HepG2 (cell line): ENCODE measurements around the gene CYB5D1. TPM values are rescaled to one million over a fixed set of nuclear protein-coding genes. Genes with fewer than 3 reads are reported as not detected.

Experiments used
- AKAP8 ChIP-seq: sonication (generic); formaldehyde crosslinking; IDR thresholded peaks from 2 replicates; pipeline ENCODE4 v1.5.1; 2020; ENCODE audit warnings: mild to moderate bottlenecking, missing genetic modification reagents
- ETV5 ChIP-seq: IDR thresholded peaks from 2 replicates; pipeline ENCODE4 v1.6.1; 2018; ENCODE audit warnings: missing biosample characterization, missing genetic modification reagents, inconsistent platforms, borderline replicate concordance
- HMG20A ChIP-seq: IDR thresholded peaks from 2 replicates; pipeline ENCODE4 v1.6.1; 2016; ENCODE audit warnings: borderline replicate concordance
- JARID2 ChIP-seq: sonication (generic); formaldehyde crosslinking; IDR thresholded peaks from 2 replicates; pipeline ENCODE4 v1.8.1; 2023; ENCODE audit warnings: missing genetic modification reagents, inconsistent platforms; ENCODE audit not compliant: insufficient replicate concordance
- JUN ChIP-seq: sonication (generic); formaldehyde crosslinking; IDR thresholded peaks from 2 replicates; pipeline ENCODE4 v1.4.0; 2020; ENCODE audit warnings: mild to moderate bottlenecking, missing genetic modification reagents
- JUNB ChIP-seq: sonication (generic); formaldehyde crosslinking; IDR thresholded peaks from 2 replicates; pipeline ENCODE4 v1.8.0; 2022; ENCODE audit warnings: missing genetic modification reagents, mild to moderate bottlenecking, borderline replicate concordance
- JUND ChIP-seq: sonication (generic); formaldehyde crosslinking; IDR thresholded peaks from 2 replicates; pipeline ENCODE4 v1.8.0; 2022; ENCODE audit warnings: mild to moderate bottlenecking, missing genetic modification reagents
- MAFF ChIP-seq: IDR thresholded peaks from 2 replicates; pipeline ENCODE4 v1.6.1; 2011; ENCODE audit warnings: low read depth, low read length, improper control_type of control experiment
- MYNN ChIP-seq: sonication (generic); formaldehyde crosslinking; IDR thresholded peaks from 2 replicates; pipeline ENCODE4 v1.4.0; 2020; ENCODE audit warnings: mild to moderate bottlenecking, low read depth, missing genetic modification reagents
- NKX3-1 ChIP-seq: sonication (generic); formaldehyde crosslinking; IDR thresholded peaks from 2 replicates; pipeline ENCODE4 v1.5.0; 2020; ENCODE audit warnings: missing genetic modification reagents
- RORA ChIP-seq: sonication (generic); formaldehyde crosslinking; IDR thresholded peaks from 2 replicates; pipeline ENCODE4 v1.5.0; 2020; ENCODE audit warnings: mild to moderate bottlenecking, missing genetic modification reagents, moderate library complexity
- SOX5 ChIP-seq: IDR thresholded peaks from 2 replicates; pipeline ENCODE4 v1.6.1; 2016; ENCODE audit warnings: borderline replicate concordance
- TEAD3 ChIP-seq: optimal IDR thresholded peaks from 2 replicates; pipeline ENCODE3; 2016; ENCODE audit warnings: borderline replicate concordance
- THAP11 ChIP-seq: IDR thresholded peaks from 2 replicates; pipeline ENCODE4 v1.6.1; 2016; ENCODE audit warnings: missing biosample characterization, missing genetic modification reagents
- ZBTB39 ChIP-seq: sonication (generic); formaldehyde crosslinking; IDR thresholded peaks from 2 replicates; pipeline ENCODE4 v1.5.0; 2020; ENCODE audit warnings: missing genetic modification reagents
- ZEB1 ChIP-seq: IDR thresholded peaks from 2 replicates; pipeline ENCODE4 v1.6.1; 2012; ENCODE audit warnings: mild to moderate bottlenecking, low read depth, inconsistent platforms; ENCODE audit not compliant: insufficient replicate concordance
- ZNF34 ChIP-seq: sonication (generic); formaldehyde crosslinking; IDR thresholded peaks from 2 replicates; pipeline ENCODE4 v1.4.0; 2020; ENCODE audit warnings: mild to moderate bottlenecking, missing genetic modification reagents, borderline replicate concordance
- ZNF558 ChIP-seq: sonication (generic); formaldehyde crosslinking; IDR thresholded peaks from 2 replicates; pipeline ENCODE4 v1.9.0; 2022; ENCODE audit warnings: mild to moderate bottlenecking, missing genetic modification reagents, borderline replicate concordance
- ZNF619 ChIP-seq: sonication (generic); formaldehyde crosslinking; IDR thresholded peaks from 2 replicates; pipeline ENCODE4 v1.4.0; 2020; ENCODE audit warnings: mild to moderate bottlenecking, missing genetic modification reagents
- ZSCAN29 ChIP-seq: sonication (generic); formaldehyde crosslinking; conservative IDR thresholded peaks from 2 replicates; pipeline ENCODE4 v1.4.0; 2020; ENCODE audit warnings: mild to moderate bottlenecking, missing genetic modification reagents
- polyA plus RNA-seq, 8 experiments: library from polyadenylated mRNA; depleted of rRNA in 3 of 8; stranded (reverse) in 7 of 8; unstranded in 1 of 8; fragments of >200 nt; fragmentation: Illumina TruSeq in 4 of 8; extraction: Trizol in 4 of 8; gene quantifications; 2 replicates each; pipeline versions ENCODE4 v1.2.1 to v1.2.3, GENCODE V29; 2011 to 2016; ENCODE audit warnings: low read depth in 4 of 8, missing spikeins in 1 of 8, mixed read lengths in 1 of 8; ENCODE audit not compliant: insufficient read depth in 1 of 8
- total RNA-seq, 5 experiments: library from RNA; depleted of rRNA; stranded (reverse); fragments of >200 nt; fragmentation: Illumina TruSeq; extraction: Trizol; gene quantifications; 2 replicates each; pipeline ENCODE4 v1.2.3, GENCODE V29; 2016; ENCODE audit warnings: low read depth in 1 of 5
- TF ChIP-seq, protein P1 (sequence below): conservative IDR thresholded peaks from 2 replicates; pipeline ENCODE4 v1.6.1; 2018; ENCODE audit warnings: missing genetic modification reagents
- TF ChIP-seq, protein P2 (sequence below): sonication (generic); formaldehyde crosslinking; IDR thresholded peaks from 2 replicates; pipeline ENCODE4 v1.9.0; 2022; ENCODE audit warnings: missing genetic modification reagents, mild to moderate bottlenecking, borderline replicate concordance
- TF ChIP-seq, protein P3 (sequence below): IDR thresholded peaks from 2 replicates; pipeline ENCODE4 v1.6.1; 2016; ENCODE audit warnings: low read depth, borderline replicate concordance

Gene CYB5D1
- total and polyA plus RNA-seq, 2 of the 13 experiments (the other 11 are each of a cell fraction or from before 2014, with no cell fraction given): 8.9 to 17.0 TPM

- no peak for TF ChIP-seq ZNF558 (CRISPR knock-in tag)
- peak; percentile 88; the same call in 1 of the 2 replicates for TF ChIP-seq AKAP8 (CRISPR knock-in tag)
- TF ChIP-seq NKX3-1 (CRISPR knock-in tag): no peak
- TF ChIP-seq, protein P1, sequence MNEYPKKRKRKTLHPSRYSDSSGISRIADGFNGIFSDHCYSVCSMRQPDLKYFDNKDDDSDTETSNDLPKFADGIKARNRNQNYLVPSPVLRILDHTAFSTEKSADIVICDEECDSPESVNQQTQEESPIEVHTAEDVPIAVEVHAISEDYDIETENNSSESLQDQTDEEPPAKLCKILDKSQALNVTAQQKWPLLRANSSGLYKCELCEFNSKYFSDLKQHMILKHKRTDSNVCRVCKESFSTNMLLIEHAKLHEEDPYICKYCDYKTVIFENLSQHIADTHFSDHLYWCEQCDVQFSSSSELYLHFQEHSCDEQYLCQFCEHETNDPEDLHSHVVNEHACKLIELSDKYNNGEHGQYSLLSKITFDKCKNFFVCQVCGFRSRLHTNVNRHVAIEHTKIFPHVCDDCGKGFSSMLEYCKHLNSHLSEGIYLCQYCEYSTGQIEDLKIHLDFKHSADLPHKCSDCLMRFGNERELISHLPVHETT (CRISPR knock-in tag): 0 out of 2 replicates have a peak, but pooled peaks have one; percentile 61
- TF ChIP-seq MAFF: no peak
- TF ChIP-seq JUN (CRISPR knock-in tag): no peak
- TF ChIP-seq JUNB (CRISPR knock-in tag): no peak
- TF ChIP-seq, protein P2, sequence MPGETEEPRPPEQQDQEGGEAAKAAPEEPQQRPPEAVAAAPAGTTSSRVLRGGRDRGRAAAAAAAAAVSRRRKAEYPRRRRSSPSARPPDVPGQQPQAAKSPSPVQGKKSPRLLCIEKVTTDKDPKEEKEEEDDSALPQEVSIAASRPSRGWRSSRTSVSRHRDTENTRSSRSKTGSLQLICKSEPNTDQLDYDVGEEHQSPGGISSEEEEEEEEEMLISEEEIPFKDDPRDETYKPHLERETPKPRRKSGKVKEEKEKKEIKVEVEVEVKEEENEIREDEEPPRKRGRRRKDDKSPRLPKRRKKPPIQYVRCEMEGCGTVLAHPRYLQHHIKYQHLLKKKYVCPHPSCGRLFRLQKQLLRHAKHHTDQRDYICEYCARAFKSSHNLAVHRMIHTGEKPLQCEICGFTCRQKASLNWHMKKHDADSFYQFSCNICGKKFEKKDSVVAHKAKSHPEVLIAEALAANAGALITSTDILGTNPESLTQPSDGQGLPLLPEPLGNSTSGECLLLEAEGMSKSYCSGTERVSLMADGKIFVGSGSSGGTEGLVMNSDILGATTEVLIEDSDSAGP: no peak
- TF ChIP-seq MYNN (CRISPR knock-in tag): no peak
- no peak for TF ChIP-seq ZNF34 (CRISPR knock-in tag)
- TF ChIP-seq JARID2 (CRISPR knock-in tag): peak; percentile 11
- no peak for TF ChIP-seq ZBTB39 (CRISPR knock-in tag)
- TF ChIP-seq ETV5: peak; percentile 37; the same call in 1 of the 2 replicates
- no peak for TF ChIP-seq ZSCAN29
- TF ChIP-seq, protein P3, sequence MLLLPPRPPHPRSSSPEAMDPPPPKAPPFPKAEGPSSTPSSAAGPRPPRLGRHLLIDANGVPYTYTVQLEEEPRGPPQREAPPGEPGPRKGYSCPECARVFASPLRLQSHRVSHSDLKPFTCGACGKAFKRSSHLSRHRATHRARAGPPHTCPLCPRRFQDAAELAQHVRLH (CRISPR knock-in tag): no peak
- TF ChIP-seq THAP11 (CRISPR knock-in tag): peak; percentile 38; the same call in 1 of the 2 replicates
- TF ChIP-seq RORA: no peak
- no peak for TF ChIP-seq ZNF619 (CRISPR knock-in tag)
- TF ChIP-seq TEAD3 (CRISPR knock-in tag): peak; percentile 15
- no peak for TF ChIP-seq SOX5 (CRISPR knock-in tag)
- no peak for TF ChIP-seq JUND (CRISPR knock-in tag)
- no peak for TF ChIP-seq HMG20A
- TF ChIP-seq ZEB1: no peak
Observed at GRCh38 chr17:7844292-7845154, 13.3 kb upstream of the CYB5D1 start (continued).
